Measurements from ENCODE around the gene SCO2.
"Not testable (repeated sequence)": the region's sequence is repeated elsewhere in the genome, so short reads cannot be mapped to it uniquely, and the experiment has no call there.

The SCO2 gene

DNA sequence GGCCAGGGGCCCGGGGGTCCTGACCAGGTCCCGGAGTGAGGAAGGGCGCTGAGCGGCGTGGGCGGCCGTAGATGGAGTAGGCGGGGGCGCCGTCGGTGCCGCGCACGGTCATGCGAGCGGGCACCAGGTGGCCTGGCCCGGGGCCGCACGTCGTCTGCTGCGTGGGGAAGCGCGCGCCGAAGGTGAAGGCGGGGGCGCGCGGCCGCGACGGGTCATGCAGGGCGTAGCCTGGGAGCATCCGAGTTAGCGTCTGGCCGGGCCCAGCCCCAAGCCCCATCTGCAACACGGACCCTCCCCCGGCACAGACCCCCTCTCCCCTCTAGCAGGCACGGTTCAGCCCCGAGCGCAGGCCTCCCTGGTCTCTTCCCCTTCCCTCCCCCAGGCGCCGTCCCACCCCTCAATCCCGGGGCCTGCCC is 6.2 kb upstream of the SCO2 start:
- DNase-seq, result peak in 1 of 2 experiments; percentile 8

DNA sequence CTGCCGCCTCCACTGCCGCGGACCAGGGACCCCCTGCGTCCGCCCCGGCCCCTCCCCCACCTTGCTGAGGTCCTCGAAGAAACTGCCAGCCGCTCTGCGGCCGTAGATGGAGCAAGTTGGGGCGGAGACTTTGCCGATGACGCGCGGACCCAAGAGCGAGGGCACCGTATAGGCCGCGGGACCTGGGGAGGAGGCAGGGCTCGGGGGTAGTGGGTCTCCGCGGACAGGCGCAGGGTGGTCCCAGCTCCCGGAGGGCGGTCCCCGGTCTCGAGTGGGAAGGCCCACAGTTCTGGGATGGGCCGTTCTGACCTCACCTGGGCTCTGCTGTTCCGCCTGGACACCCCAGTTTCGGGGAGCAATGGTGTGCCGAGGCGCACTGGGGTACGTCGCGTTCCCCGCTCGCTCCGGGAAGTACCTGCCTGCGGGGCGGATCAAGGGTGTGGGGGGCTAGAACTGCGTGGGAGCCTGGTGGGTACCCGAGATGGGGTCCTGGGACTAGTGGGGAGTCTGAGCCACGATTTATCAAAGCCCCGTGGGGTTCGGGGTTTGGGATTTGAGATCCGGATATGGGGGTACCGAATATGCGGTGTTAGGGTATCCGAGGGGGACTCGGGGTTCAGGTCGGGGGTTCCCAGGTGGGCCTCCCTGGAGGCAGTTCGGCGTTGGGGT is 5.6 kb upstream of the SCO2 start:
- peak; percentile 33 to 54 for DNase-seq

DNA sequence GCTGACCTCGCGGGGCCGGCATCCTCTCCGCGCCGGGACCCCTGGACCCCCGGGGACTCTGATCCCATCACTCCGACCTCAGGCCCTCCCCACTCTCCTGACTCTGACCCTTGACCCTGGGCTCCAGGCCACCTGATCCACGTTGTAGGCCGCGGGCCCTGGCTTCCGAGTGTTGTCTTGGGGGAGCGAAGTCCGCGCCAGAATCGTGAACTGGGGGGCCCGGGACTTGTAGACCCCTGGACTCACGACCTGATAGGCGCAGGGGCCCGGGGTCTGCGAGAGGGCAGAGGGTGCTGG is 5.1 kb upstream of the SCO2 start:
- no peak for DNase-seq

DNA sequence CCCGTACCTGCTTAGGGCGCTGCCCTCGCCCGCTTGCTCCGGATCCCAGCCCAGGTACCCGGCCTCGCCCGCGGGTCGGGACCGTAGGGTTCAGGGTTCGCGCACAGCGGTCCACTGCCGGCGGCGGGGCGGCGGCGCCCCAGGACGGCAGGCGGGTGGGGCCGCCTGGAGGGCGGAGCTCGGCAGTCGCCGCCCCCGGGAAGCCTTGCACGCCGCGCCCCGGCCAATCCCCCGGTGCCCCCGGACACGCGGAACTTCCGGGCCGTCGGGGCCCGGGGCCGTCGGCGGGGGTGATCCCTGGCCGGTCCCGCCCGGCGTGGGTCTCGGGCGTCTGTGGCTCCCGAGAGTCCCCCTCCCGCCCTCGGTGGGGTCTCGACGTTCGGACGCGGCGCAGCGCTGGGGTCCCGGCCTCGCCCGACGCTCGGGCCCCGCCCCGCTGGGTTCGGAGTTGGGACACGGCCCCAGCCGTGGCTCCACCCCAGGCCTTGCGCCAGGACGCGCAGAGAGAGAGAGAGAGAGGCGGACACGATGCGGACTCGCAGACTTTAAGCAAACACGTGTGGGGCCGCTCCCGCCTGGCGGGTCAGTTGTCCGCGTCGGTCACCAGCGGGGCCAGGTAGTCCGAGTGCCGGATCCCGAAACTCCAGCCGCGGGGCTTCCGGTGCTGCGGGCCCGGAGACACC is 4.6 kb upstream of the SCO2 start, which contains the start of gene TYMP:
Gene TYMP (minus strand): TSS at position 116 of the 683 bp plus-strand sequence. CDS start 303 bp downstream, outside the sequence.
- peak in 1 of 2 experiments; percentile 40 for DNase-seq

DNA sequence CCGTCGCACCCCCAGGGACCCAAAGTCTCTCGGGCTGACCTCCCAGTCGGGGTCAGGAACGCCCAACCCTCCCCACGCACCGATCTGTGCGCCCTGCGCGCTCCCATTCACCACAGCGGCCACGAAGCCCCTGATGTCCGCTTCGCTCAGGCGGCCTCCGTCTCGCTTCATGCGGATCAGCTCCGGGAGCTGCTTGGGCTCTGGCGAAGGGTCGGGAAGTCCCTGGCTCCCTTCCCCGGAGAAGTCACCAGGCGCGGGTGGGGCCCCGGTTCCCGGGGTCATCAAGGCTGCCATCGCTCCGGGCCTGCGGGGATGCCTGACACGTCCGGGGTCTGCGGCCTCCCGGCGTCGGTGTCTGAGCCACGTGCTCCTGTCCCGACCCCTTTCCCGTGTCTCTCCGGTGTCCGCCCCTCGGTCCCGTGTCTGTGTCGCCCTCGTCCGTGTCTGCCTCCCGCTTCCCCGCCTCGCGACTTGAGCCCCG is 4.1 kb upstream of the SCO2 start:
- DNase-seq, result no peak

DNA sequence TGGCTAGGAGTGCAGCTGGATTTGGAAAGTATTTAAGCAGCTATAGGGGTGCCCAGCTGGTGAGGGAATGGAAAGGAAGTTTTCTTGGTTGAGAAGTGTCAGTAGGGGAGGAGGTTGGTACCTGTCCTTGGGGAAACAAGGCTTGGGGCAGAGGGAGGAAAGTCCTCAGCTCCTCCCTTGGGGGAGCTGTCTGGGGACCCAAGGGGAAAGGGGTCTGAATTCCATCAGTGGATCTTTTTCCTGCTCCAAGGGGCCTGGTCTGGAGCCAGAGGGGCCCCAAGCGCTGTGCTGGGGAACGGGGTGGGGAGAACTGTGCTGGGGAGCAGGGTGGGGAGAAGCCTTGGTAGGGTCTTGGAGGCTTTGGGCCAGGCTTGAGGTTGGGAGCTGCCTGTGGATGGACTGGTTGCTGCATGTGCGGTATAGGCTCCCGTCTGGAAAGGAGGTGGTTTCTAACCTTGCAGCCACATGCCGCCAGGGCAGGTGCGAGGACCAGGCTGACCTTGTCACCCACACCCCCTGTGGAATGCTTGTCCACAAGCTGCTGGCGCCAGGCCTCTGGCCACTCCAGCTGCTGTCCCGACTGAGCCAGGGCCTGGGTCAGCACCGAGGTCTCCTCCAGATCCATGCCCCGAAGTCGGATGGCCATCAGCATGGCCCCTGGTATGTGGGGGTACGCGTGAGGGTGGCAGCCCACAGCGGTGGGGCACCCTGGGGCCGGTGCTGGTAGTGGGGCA is 3.5 kb upstream of the SCO2 start:
- DNase-seq, result no peak

DNA sequence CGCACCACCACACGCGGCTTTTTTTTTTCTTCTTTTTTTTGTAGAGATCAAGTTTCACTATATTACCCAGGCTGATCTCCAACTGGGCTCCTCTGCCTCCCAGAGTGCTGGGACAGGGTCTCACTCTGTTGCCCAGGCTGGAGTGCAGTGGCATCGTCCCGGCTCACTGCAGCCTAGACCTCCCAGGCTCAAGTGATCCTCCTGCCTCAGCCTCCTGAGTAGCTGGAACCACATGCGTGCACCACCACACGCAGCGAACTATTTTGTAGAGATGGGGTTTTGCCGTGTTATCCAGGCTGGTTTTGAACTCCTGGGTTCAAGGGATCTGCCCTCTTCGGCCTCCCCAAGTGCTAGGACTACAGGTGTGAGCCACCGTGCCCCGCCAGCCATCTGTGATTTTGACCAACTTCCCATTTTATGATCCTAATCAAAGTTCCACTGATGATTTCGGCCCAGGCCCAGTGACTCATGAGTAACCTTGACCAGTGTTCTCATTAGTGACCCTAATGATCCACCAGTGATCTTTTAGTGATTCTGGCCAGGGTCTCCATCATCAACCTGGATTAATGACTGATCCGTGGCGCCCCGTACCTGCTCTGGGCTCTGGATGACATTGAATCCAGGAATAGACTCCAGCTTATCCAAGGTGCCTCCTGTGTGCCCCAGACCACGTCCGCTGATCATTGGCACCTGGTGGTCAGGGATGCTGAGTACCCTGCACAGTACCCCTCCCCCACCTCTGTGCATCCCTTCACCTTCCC is 2.7 kb upstream of the SCO2 start:
- DNase-seq, result no peak

DNA sequence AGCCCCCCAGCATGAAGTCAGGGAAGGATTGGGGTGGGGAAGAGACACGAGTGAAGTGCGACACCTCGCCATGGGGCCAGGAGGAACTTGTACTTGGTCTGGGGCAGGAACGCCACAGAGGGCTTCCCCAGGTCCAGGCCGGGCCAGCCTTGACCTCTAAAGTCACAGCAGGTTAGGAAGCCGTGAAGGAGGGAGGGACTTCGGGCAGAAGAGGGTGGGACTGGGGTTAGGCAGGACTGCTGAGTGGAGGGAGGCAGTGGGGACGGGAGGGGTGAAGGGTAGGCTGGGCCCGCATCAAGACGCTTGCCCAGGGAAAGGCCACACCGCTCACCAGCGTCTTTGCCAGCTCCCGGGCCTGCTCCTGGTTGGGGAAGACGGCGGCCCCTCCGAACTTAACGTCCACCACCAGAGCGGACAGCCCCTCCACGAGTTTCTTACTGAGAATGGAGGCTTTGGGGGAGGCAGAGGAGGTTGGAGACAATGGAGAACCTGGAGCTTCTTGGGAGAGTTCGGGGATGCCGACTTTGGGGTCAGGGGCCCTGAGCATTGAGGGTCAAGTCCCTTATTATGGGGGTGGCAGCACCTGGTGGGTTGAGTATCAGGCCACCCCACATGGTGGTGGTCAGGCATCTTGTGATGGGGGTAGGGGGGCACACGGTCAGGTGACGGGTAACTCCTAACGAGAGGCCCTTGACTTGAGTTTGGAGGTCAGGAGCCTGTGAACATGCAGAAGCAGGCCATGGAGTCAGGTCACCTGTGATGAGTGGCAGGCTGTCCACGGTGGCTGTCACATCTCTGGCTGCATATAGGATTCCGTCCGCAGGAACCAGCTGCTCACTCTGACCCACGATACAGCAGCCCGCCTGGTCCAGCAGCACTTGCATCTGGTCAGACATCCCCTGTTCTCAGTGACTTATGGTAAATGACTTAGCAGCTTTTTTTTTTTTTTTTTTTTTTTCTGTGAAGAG is 1.7 kb upstream of the SCO2 start:
- peak in 1 of 2 experiments; percentile 58 for DNase-seq

DNA sequence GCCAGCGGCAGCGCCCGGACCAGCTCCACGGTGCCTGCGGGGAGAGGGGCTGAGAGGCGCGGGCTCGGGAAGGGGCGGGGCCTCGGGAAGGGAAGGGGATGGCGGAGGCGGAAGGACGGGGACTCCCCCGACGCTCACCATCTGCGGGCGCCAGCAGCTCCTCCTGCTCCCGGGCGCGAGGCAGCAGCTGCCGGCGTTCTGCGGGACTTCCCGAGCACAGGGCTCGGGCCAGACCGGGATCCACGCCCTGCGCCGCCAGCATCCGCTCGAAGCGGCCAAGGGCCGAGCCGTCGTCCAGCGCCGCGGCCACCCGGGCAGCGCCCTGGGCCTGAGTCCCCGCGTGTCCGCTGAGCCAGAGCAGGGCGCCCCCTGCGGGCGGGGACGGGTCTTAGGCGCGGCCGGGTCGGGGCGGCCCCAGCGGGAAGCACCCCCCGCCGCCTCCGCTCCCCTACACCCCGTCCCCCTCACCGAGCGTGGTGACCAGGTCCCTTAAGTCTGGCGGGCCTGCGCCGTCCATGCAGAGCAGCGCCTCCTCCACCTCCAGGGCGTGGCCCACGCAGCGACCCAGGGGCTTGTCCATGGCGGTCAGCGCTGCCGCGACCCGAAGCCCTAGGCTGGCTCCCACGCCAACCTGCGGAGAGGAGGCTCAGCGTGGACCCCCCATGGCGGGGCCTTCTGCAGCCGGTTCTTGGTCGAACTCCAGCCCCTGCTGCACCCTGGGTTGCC is 873 bp upstream of the SCO2 start:
- DNase-seq, result peak in 1 of 2 experiments; percentile 66

DNA sequence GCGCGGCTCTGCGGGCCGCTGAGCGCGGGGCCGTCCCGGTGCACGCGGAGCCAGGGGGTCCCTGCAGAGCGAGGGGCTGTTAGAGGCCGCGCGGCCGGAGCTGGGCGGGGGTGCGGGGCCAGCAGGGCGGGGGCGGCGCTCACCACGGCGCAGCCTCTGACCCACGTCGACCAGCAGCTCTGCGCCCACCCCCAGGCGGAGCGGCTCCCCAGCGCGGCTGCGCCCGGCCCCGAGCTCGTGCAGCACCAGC is 385 bp upstream of the SCO2 start:
- no peak for DNase-seq

DNA sequence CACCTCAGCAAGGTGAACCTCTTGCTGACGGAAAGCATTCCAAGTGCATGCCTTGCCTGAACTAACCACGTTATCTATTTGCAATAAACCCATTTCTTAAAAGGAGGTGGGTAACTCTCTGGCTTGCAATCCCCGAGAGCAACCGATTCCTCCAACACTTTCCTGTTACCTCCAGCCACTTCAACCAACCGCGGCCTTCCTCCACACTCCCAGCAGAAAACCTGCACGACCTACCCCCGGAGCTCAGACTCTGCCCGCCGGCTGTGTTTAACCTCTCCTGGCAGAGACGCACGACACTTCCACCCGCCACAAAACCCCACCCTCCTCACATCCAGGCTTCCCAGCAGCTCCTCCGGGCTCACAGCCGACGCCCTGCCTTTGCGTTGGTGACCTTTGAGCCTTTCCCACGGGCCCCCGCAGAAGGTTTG is 708 bp downstream of the SCO2 start:
- no peak for DNase-seq

DNA sequence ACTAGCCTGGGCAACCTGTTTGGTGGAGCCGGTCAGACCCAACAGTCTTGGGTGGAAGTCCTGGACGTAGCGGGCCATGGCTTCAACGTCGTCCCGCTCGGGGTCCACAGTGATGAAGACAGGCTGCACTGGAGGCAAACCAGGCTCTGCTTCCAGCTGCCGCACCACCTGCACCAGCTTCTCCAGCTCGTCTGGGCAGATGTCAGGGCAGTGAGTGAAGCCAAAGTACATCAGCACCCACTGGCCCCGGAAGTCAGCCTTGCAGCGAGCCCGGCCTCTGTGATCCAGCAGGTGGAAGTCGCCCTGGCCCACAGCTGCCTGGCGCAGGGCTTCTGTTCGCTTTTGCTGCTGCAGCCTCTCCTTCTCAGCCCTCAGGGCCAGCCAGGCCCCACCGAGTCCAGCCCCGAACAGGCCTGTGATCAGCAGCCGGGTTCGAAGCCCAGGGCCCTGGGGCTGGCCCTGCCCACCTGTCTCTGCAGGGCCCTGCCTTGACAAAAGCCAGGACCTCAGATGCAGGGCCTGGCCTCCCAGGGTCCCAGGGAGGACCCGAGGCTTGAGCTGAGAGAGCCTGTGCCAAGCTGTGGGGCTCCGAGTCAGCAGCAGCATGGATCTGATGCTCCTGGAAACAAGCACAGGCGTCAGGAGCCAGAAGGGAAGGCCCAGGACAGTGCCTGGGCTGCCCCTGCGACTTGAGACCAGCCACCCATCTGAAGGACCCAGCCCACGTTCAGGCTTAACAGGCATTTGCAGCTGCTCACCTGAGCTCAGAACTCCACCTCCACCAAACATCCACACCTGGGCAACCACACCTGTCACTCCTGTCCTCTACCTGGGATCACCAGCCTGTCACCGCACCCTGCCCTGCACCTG is 1.4 kb downstream of the SCO2 start:
- no peak for DNase-seq

DNA sequence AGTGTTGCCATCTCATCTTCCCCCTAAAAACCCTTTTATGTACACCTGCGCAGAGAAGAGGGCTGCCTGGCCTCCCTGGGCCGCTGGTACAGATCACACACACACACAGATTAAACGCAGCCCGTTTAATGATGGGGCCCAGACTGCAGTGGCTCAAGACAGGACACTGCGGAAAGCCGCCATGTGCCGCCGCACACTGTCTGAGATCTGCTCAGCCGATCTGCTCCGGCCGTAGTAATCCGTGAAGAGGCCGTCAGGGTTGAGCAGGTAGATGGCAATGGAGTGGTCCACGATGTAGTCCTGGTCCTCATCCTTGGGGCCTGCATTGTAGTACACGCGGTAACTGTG is 2.0 kb downstream of the SCO2 start:
- no peak for DNase-seq

DNA sequence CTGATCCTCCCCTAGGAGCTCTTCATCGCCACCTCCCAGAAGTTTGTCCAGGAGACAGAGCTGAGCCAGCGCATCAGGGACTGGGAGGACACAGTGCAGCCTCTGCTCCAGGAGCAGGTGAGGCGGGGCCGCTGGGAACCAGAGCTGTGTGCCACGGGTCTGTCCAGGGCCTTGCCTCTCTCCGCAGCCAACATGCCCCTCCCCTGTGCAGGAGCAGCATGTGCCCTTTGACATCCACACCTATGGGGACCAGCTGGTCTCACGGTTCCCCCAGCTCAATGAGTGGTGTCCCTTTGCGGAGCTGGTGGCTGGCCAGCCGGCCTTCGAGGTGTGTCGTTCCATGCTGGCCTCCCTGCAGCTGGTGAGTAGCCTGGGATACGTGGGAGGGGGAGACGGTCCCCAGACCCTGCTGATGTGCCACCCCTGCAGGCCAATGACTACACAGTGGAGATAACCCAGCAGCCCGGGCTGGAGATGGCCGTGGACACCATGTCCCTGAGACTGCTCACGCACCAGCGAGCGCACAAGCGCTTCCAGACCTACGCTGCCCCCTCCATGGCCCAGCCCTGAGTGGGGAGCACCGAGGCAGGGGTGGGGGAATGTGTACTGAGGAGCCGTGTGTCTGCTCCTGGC is 2.5 kb downstream of the SCO2 start:
- no peak for DNase-seq

DNA sequence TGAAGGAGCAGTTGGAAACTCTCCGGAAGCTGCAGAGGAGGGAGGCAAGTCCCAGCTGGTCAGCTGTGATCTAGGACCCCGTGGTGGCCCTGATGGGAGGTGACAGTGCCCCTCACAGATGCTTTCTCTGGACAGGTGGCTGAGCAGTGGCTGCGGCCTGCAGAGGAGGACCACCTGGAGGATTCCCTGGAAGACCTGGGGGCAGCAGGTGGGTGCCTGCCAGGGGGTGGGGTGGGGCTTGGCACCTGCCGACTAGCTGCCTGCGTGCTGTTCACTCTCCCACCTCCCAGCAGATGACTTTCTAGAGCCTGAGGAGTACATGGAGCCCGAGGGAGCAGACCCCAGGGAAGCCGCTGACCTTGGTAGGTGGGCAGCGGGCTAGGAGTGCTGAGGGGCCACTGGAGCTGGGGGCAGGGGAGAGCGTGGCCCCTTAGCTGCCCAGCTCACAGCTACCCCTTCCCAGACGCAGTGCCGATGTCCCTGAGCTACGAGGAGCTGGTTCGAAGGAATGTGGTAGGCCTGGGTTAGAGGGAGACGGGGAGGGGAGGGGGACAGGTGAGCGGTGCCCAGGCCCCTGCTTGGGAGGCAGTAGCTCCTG is 3.1 kb downstream of the SCO2 start:
- no peak for DNase-seq

DNA sequence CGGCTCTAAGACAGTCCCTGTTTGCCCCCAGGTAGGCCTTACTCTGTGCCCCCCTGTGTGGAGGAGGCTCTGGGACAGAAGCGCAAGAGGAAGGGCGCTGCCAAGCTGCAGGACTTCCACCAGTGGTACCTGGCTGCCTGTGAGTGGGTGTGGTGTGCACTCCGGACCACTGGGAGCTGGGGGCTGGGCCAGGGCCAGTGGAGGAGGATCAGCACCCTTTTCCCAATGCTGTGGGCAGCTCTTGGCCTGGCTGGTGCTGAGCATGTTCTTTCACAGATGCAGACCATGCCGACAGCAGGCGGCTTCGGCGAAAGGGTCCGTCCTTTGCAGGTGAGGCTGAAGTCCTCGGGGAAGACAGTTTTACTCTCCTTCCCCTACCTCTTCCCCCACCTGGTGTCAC is 3.7 kb downstream of the SCO2 start:
- DNase-seq, result no peak

DNA sequence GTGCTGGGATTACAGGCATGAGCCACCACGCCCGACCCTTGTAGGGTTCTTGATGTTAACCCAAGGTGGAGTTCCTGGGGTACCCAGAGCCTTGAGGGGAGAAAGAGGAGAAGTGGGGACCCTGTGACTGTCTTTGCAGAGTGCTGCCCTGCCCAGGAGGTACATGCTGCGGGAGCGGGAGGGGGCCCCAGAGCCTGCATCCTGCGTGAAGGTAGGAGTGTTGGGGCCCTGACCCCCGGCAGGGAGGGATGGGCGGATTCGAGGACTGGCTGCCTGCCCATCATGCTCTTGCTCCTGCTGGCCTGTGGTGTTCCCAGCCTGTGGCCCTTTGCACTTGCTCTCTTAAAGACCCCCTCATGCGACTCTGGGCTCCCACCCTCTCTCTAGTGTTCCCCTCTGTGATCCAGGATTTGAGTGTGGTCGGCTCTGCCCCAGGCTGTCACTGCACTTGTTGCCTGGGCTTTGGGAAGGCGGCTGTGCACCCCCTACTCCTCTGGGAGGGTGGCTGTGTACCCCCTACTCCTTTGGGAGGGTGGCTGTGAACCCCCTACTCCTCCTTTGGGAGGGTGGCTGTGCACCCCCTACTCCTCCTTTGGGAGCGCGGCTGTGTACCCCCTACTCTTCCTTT is 4.5 kb downstream of the SCO2 start:
- DNase-seq, result no peak

DNA sequence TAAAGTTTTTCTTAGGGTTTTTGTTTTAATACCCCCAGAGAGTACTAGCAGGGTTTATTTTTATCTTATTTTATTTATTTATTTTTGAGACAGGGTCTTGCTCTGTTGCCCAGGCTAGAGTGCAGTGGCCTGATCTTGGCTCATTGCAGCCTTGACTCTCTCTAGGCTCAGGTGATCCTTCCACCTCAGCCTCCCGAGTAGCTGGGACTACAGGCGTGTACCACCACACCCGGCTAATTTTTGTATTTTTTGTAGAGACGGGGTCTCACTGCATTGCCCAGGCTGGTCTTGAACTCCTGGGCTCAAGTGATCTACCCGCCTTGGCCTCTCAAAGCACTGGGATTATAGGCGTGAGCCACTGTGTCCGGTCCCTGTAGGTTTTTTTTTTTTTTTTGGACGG is 5.2 kb downstream of the SCO2 start:
- DNase-seq, result not testable (repeated sequence)

DNA sequence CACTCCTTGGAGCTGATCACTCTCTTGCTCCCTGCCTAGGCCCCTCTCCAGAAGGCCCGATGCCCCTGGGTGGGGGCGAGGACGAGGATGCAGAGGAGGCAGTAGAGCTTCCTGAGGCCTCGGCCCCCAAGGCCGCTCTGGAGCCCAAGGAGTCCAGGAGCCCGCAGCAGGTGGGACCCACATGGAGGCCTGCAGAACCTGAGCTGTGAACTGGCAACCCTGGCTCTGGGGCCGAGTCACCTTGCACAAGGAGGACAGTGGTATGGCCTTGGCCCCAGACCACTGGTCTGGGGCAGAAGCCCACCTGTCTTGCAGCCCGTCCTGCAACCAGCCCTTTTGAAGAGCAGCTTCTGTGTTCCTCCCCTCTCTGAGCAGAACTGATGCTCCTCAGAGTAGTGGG is 6.2 kb downstream of the SCO2 start:
- DNase-seq, result no peak

Data from SW 1271 (cell line).